OCI-LY1 (cell line): ENCODE results near the gene LYPD1.

ENCODE experiments used
- H2AFZ ChIP-seq: fragments of 200-600 bp; sonication (generic), shearing (Covaris generic); 2 replicates; pipeline ENCODE4 v1.6.0; 2014; ENCODE audit warnings: antibody characterized with exemption, mild to moderate bottlenecking, low read length
- H3F3A ChIP-seq: fragments of 200-600 bp; sonication (generic), shearing (Covaris generic); 2 replicates; pipeline ENCODE4 v1.6.0; 2014; ENCODE audit warnings: mild to moderate bottlenecking, antibody characterized with exemption, low read length, moderate library complexity; ENCODE audit not compliant: insufficient read depth
- H3K27ac ChIP-seq: fragments of 200-600 bp; sonication (generic); 2 replicates; pipeline ENCODE4 v1.5.1; 2014; ENCODE audit warnings: low read length, mixed run types, mild to moderate bottlenecking, low read depth; ENCODE audit not compliant: poor library complexity, severe bottlenecking
- H3K27me3 ChIP-seq: fragments of 200-600 bp; sonication (generic); 2 replicates; pipeline ENCODE4 v1.6.0; 2014; ENCODE audit warnings: antibody characterized with exemption, mild to moderate bottlenecking, low read length, moderate library complexity; ENCODE audit not compliant: insufficient read depth
- H3K36me3 ChIP-seq: fragments of 200-600 bp; sonication (generic); 2 replicates; pipeline ENCODE4 v1.6.1; 2014; ENCODE audit warnings: mild to moderate bottlenecking, antibody characterized with exemption, low read length, moderate library complexity, mixed read lengths; ENCODE audit not compliant: insufficient read depth
- H3K4me1 ChIP-seq: fragments of 200-600 bp; sonication (generic); 2 replicates; pipeline ENCODE4 v1.5.1; 2014; ENCODE audit warnings: mild to moderate bottlenecking, low read length, moderate library complexity; ENCODE audit not compliant: insufficient read depth, severe bottlenecking
- H3K4me2 ChIP-seq: fragments of 200-600 bp; sonication (generic), shearing (Covaris generic); 2 replicates; pipeline ENCODE4 v1.6.1; 2014; ENCODE audit warnings: low read length
- H3K4me3 ChIP-seq: fragments of 200-600 bp; sonication (generic); 2 replicates; pipeline ENCODE4 v1.5.1; 2014; ENCODE audit warnings: low read length, low read depth, mild to moderate bottlenecking, mixed read lengths; ENCODE audit not compliant: poor library complexity, severe bottlenecking
- H3K79me2 ChIP-seq: fragments of 200-600 bp; shearing (Covaris generic); 2 replicates; pipeline ENCODE4 v1.6.1; 2016; ENCODE audit warnings: mixed run types, low read length, mixed read lengths; ENCODE audit not compliant: insufficient read depth
- H3K9ac ChIP-seq: fragments of 200-600 bp; sonication (generic), shearing (Covaris generic); 2 replicates; pipeline ENCODE4 v1.6.1; 2014; ENCODE audit warnings: mild to moderate bottlenecking, low read length, mixed read lengths
- H3K9me2 ChIP-seq: fragments of 200-600 bp; sonication (generic), shearing (Covaris generic); 2 replicates; pipeline ENCODE4 v1.6.1; 2014; ENCODE audit warnings: low read depth, mild to moderate bottlenecking, low read length, mixed read lengths
- H3K9me3 ChIP-seq: fragments of 200-600 bp; shearing (Covaris generic); 2 replicates; pipeline ENCODE4 v1.6.1; 2014; ENCODE audit warnings: low read length, mixed read lengths
- H4K20me1 ChIP-seq: fragments of 200-600 bp; sonication (generic), shearing (Covaris generic); 2 replicates; pipeline ENCODE4 v1.6.0; 2016; ENCODE audit warnings: mild to moderate bottlenecking, low read length; ENCODE audit not compliant: insufficient read depth
- EZH2 ChIP-seq: fragments of 200-600 bp; sonication (generic), shearing (Covaris generic); IDR thresholded peaks from 2 replicates; pipeline ENCODE4 v1.8.0; 2017; ENCODE audit warnings: borderline replicate concordance, mixed run types, mild to moderate bottlenecking, antibody characterized with exemption, low read length, moderate library complexity, mixed read lengths
- TF ChIP-seq, protein P1 (sequence below): fragments of 200-600 bp; sonication (generic), shearing (Covaris generic); IDR thresholded peaks from 2 replicates; pipeline ENCODE4 v1.5.1; 2017; ENCODE audit warnings: mild to moderate bottlenecking, antibody characterized with exemption, low read length, moderate library complexity, mixed read lengths

Gene LYPD1, protein sequence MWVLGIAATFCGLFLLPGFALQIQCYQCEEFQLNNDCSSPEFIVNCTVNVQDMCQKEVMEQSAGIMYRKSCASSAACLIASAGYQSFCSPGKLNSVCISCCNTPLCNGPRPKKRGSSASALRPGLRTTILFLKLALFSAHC

DNA sequence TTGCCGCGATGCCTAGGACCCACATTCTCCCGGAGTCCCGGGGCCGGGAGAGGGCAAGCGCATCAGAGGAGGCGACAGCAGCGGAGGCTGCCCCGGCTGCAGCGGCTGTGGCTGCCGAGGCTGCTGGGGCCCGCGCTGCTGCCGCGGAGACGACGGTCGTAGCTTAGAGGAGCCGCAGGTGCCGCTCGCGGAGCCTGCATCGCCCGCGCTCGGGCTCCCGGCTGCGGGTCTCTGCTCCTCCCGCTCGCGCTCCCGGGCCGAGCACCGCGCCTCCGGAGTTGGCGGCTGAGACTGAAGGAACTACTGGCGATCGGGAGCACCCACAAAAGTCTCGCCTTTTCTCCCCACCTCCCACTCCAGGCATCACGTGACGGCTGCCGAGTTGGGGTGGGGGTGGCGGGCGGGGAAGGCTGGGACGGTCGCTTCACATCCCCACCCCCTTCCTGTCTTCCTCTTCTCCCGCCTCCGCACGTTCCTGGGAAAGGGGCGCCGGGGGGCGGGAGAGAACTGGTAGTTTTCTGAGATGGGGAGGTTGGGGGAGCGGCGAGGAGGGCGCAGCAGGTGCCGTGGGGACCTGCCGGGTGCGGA lies at the start of gene LYPD1:
Gene LYPD1 (minus strand): TSS at position 298 of the 588 bp plus-strand sequence. CDS start 273 bp downstream, at position 25.
- Histone ChIP-seq H3K9me3 (no peaks in the 10 kb centered on the region), H2AFZ (no peak within 1 kb of the TSS), H3K4me2 (no peak within 1 kb of the TSS), H3K4me3 (no peak within 1 kb of the TSS), H3K9me2 (no peaks in the 10 kb centered on the region), H3K27ac (no peak within 1 kb of the TSS), H3K9ac (no peak within 1 kb of the TSS), H3K79me2 (no peaks in the 10 kb centered on the region), H3K27me3 (no peaks in the 10 kb centered on the region), H4K20me1 (no peaks in the 10 kb centered on the region), H3F3A (no peaks in the 10 kb centered on the region), H3K4me1 (no peaks in the 10 kb centered on the region), H3K36me3 (no peaks in the 10 kb centered on the region)
- TF ChIP-seq, protein P1, sequence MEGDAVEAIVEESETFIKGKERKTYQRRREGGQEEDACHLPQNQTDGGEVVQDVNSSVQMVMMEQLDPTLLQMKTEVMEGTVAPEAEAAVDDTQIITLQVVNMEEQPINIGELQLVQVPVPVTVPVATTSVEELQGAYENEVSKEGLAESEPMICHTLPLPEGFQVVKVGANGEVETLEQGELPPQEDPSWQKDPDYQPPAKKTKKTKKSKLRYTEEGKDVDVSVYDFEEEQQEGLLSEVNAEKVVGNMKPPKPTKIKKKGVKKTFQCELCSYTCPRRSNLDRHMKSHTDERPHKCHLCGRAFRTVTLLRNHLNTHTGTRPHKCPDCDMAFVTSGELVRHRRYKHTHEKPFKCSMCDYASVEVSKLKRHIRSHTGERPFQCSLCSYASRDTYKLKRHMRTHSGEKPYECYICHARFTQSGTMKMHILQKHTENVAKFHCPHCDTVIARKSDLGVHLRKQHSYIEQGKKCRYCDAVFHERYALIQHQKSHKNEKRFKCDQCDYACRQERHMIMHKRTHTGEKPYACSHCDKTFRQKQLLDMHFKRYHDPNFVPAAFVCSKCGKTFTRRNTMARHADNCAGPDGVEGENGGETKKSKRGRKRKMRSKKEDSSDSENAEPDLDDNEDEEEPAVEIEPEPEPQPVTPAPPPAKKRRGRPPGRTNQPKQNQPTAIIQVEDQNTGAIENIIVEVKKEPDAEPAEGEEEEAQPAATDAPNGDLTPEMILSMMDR: no peak
- no peak for TF ChIP-seq EZH2

GRCh38 chr2:132719480-132719879 lies 49.5 kb upstream of the LYPD1 start:
- Histone ChIP-seq H3K36me3 (no peaks in the 10 kb centered on the region), H3K4me2 (no peak overlapping the region), H3K27ac (no peak overlapping the region), H3K79me2 (no peaks in the 10 kb centered on the region), H3K9me3 (no peaks in the 10 kb centered on the region), H3F3A (no peaks in the 10 kb centered on the region), H3K4me1 (peaks cover 18% of the 10 kb centered on the region), H3K9me2 (no peaks in the 10 kb centered on the region), H3K9ac (no peak overlapping the region), H3K4me3 (no peak overlapping the region), H2AFZ (no peak overlapping the region), H3K27me3 (no peaks in the 10 kb centered on the region), H4K20me1 (no peaks in the 10 kb centered on the region)
- TF ChIP-seq, protein P1: no peak
- no peak for TF ChIP-seq EZH2

- no peak overlapping the region for H2AFZ ChIP-seq
- no peaks in the 10 kb centered on the region for H3K79me2 ChIP-seq
- H4K20me1 ChIP-seq: no peaks in the 10 kb centered on the region
- TF ChIP-seq, protein P1: no peak
- no peak for TF ChIP-seq EZH2
- H3F3A ChIP-seq: no peaks in the 10 kb centered on the region
- H3K9ac ChIP-seq: no peak overlapping the region
- H3K4me1 ChIP-seq: peaks cover 20% of the 10 kb centered on the region
- H3K27me3 ChIP-seq: no peaks in the 10 kb centered on the region
- no peaks in the 10 kb centered on the region for H3K9me3 ChIP-seq
- no peak overlapping the region for H3K4me2 ChIP-seq
- H3K27ac ChIP-seq: no peak overlapping the region
- no peaks in the 10 kb centered on the region for H3K36me3 ChIP-seq
- H3K9me2 ChIP-seq: no peaks in the 10 kb centered on the region
- no peak overlapping the region for H3K4me3 ChIP-seq
Observed at GRCh38 chr2:132716954-132717353, 46.9 kb upstream of the LYPD1 start.
